CD14-positive monocyte (primary cell): Measurements from ENCODE around the gene FOSB. TPM values are rescaled to one million over a fixed set of nuclear protein-coding genes. Genes with fewer than 3 reads are reported as not detected.

ENCODE experiments used
- DNase-seq, 3 donors: peaks; one replicate each; pipeline ENCODE4 v3.0.0-alpha.2; 2011 to 2022
- H2AFZ ChIP-seq: 2 replicates; pipeline ENCODE4 v1.6.0; 2012; ENCODE audit warnings: mild to moderate bottlenecking, low read depth, low read length, inconsistent platforms; ENCODE audit not compliant: insufficient read depth, poor library complexity, severe bottlenecking
- H3K27ac ChIP-seq, 2 donors: 1 replicate in 1 of 2; 2 replicates in 1 of 2; pipeline ENCODE4 v1.5.1; 2012 to 2013; ENCODE audit warnings: low read length in 2 of 2, control low read depth in 1 of 2, inconsistent platforms in 1 of 2, low read depth in 1 of 2, mild to moderate bottlenecking in 1 of 2
- H3K27me3 ChIP-seq, 2 donors: one replicate each; pipeline versions ENCODE4 v1.6.0 to v1.6.1; 2011 to 2013; ENCODE audit warnings: low read length in 2 of 2; ENCODE audit not compliant: control insufficient read depth in 2 of 2, insufficient read depth in 2 of 2
- H3K36me3 ChIP-seq, 2 donors: replicated peaks in 1 of 2; 1 replicate in 1 of 2; 2 replicates in 1 of 2; pipeline versions ENCODE4 v1.5.1 to v1.6.1; 2012 to 2013; ENCODE audit warnings: low read length in 2 of 2, control low read depth in 1 of 2, inconsistent platforms in 1 of 2, mild to moderate bottlenecking in 1 of 2; ENCODE audit not compliant: insufficient read depth in 2 of 2, control insufficient read depth in 1 of 2
- H3K4me1 ChIP-seq, 2 donors: 1 replicate in 1 of 2; 2 replicates in 1 of 2; pipeline versions ENCODE4 v1.5.1 to v1.6.1; 2012 to 2013; ENCODE audit warnings: low read length in 2 of 2, control low read depth in 1 of 2, inconsistent platforms in 1 of 2, mild to moderate bottlenecking in 1 of 2, moderate library complexity in 1 of 2; ENCODE audit not compliant: insufficient read depth in 2 of 2, control insufficient read depth in 1 of 2
- H3K4me2 ChIP-seq: replicated peaks from 2 replicates; pipeline ENCODE3; 2012; ENCODE audit warnings: low read length, moderate library complexity, mild to moderate bottlenecking; ENCODE audit not compliant: poor library complexity, severe bottlenecking; ENCODE audit errors: extremely low read depth
- H3K4me3 ChIP-seq, 3 experiments: fragments of 200-600 bp in 1 of 3; sonication (generic) in 1 of 3; replicated peaks in 1 of 3; 1 replicate in 2 of 3; 2 replicates in 1 of 3; pipeline ENCODE4 v1.5.1; 2011 to 2013; ENCODE audit warnings: low read length in 3 of 3, mild to moderate bottlenecking in 3 of 3, control low read depth in 2 of 3, low read depth in 2 of 3, inconsistent platforms in 1 of 3, moderate library complexity in 1 of 3
- H3K79me2 ChIP-seq: 2 replicates; pipeline ENCODE4 v1.6.0; 2012; ENCODE audit warnings: mild to moderate bottlenecking, control low read depth, inconsistent platforms, low read length, moderate library complexity; ENCODE audit not compliant: insufficient read depth
- H3K9ac ChIP-seq: 2 replicates; pipeline ENCODE4 v1.6.0; 2017; ENCODE audit warnings: low read length, mild to moderate bottlenecking; ENCODE audit not compliant: insufficient read depth, poor library complexity, severe bottlenecking
- H3K9me3 ChIP-seq, 2 donors: replicated peaks in 1 of 2; 1 replicate in 1 of 2; 2 replicates in 1 of 2; pipeline versions ENCODE4 v1.5.1 to v1.6.1; 2012 to 2013; ENCODE audit warnings: low read length in 2 of 2, control low read depth in 1 of 2; ENCODE audit not compliant: control insufficient read depth in 1 of 2, insufficient read depth in 1 of 2
- H4K20me1 ChIP-seq: 2 replicates; pipeline ENCODE4 v1.6.0; 2012; ENCODE audit warnings: mild to moderate bottlenecking, low read length, control low read depth, moderate library complexity; ENCODE audit not compliant: insufficient read depth
- H3K27ac Mint-ChIP-seq, 7 donors: one replicate each; pipeline ENCODE4 v1.8.0; 2020; ENCODE audit warnings: mild to moderate bottlenecking in 7 of 7, mixed read lengths in 7 of 7, moderate library complexity in 6 of 7, inconsistent platforms in 2 of 7
- H3K27me3 Mint-ChIP-seq, 3 donors: one replicate each; pipeline ENCODE4 v1.8.0; 2021 to 2022; ENCODE audit warnings: low read depth in 3 of 3, mild to moderate bottlenecking in 3 of 3, mixed read lengths in 3 of 3, moderate library complexity in 3 of 3, inconsistent platforms in 1 of 3
- H3K36me3 Mint-ChIP-seq, 2 donors: one replicate each; pipeline ENCODE4 v1.8.0; 2020; ENCODE audit warnings: mixed read lengths in 2 of 2, inconsistent platforms in 1 of 2, mild to moderate bottlenecking in 1 of 2
- H3K4me1 Mint-ChIP-seq: one replicate; pipeline ENCODE4 v1.8.0; 2020; ENCODE audit warnings: mild to moderate bottlenecking, mixed read lengths
- H3K4me3 Mint-ChIP-seq, 2 donors: one replicate each; pipeline ENCODE4 v1.8.0; 2020; ENCODE audit warnings: mild to moderate bottlenecking in 2 of 2, mixed read lengths in 2 of 2, moderate library complexity in 1 of 2
- H3K9me3 Mint-ChIP-seq, 7 donors: one replicate each; pipeline ENCODE4 v1.8.0; 2020 to 2022; ENCODE audit warnings: mixed read lengths in 7 of 7, mild to moderate bottlenecking in 6 of 7, moderate library complexity in 6 of 7, inconsistent platforms in 2 of 7
- CTCF ChIP-seq: fragments of 200-600 bp; IDR thresholded peaks from one replicate; pipeline ENCODE4 v1.8.0; 2022; ENCODE audit warnings: antibody characterized with exemption, mild to moderate bottlenecking
- WGBS: methylation state at CpG from one replicate; pipeline ENCODE4 v1.1.5; 2013; ENCODE audit warnings: missing lambda C conversion rate; ENCODE audit not compliant: insufficient coverage; 5-methylcytosine and 5-hydroxymethylcytosine counted together
- intact Hi-C, 2 donors: fragments of 100-400 bp; cut with micrococcal nuclease; formaldehyde crosslinking; loops; one replicate each; pipeline versions ENCODE4 v1.15.0 to v1.15.1; 2023
- polyA plus RNA-seq, 3 donors: library from polyadenylated mRNA; depleted of rRNA in 1 of 3; unstranded in 2 of 3; stranded (reverse) in 1 of 3; fragments of 300-500 nt in 2 of 3; fragments of >200 nt in 1 of 3; fragmentation: Illumina TruSeq in 2 of 3; gene quantifications; 1 replicate in 2 of 3; 2 replicates in 1 of 3; pipeline ENCODE4 v1.2.3, GENCODE V29; 2012 to 2021

FOSB gene
- polyA plus RNA-seq, 3 donors: 27.3 to 840 (median 28.2) TPM

GRCh38 chr19:45448425-45448756 lies 19.4 kb upstream of the FOSB start:
- no peaks in the 10 kb centered on the region for H4K20me1 ChIP-seq
- Mint-ChIP-seq H3K27ac (peak overlapping the region in 5 of 7 donors; percentile 15 to 99 (median 82)), H3K36me3 (peaks cover 2 to 4% of the 10 kb centered on the region in 2 donors), H3K9me3 (peaks cover 0 to 6% (median 2%) of the 10 kb centered on the region in 7 donors), H3K4me1 (peaks cover 48% of the 10 kb centered on the region), H3K4me3 (no peak overlapping the region), H3K27me3 (peaks cover 14 to 28% (median 26%) of the 10 kb centered on the region in 3 donors)
- no peaks in the 10 kb centered on the region for H3K36me3 ChIP-seq
- no peak overlapping the region for H3K4me2 ChIP-seq
- DNase-seq: no peak
- H3K4me3 ChIP-seq: no peak overlapping the region
- H3K9ac ChIP-seq: no peak overlapping the region
- no peak overlapping the region for H3K27ac ChIP-seq
- intact Hi-C loops: no loop called here
- no peaks in the 10 kb centered on the region for H3K9me3 ChIP-seq
- H3K4me1 ChIP-seq: peaks cover 36 to 48% of the 10 kb centered on the region in 2 donors
- no peak for TF ChIP-seq CTCF
- peaks cover 0 to 16% of the 10 kb centered on the region in 2 donors for H3K27me3 ChIP-seq
- no peak overlapping the region for H2AFZ ChIP-seq
- 100% methylated on average over 2 of the region's 3 CpGs for WGBS
- no peaks in the 10 kb centered on the region for H3K79me2 ChIP-seq

- WGBS: 85% methylated on average over 6 of the region's 7 CpGs
- Mint-ChIP-seq H3K4me3 (peak overlapping the region in 1 of 2 donors; percentile 46), H3K4me1 (peaks cover 51% of the 10 kb centered on the region), H3K36me3 (peaks cover 2 to 4% of the 10 kb centered on the region in 2 donors), H3K9me3 (peaks cover 0 to 6% (median 2%) of the 10 kb centered on the region in 7 donors), H3K27me3 (peaks cover 14 to 28% (median 26%) of the 10 kb centered on the region in 3 donors), H3K27ac (peak overlapping the region in 4 of 7 donors; percentile 53 to 99 (median 80))
- Histone ChIP-seq H3K4me2 (no peak overlapping the region), H4K20me1 (no peaks in the 10 kb centered on the region), H2AFZ (no peak overlapping the region), H3K9me3 (no peaks in the 10 kb centered on the region), H3K4me1 (peaks cover 36 to 48% of the 10 kb centered on the region in 2 donors), H3K27ac (no peak overlapping the region), H3K79me2 (no peaks in the 10 kb centered on the region), H3K9ac (no peak overlapping the region), H3K4me3 (no peak overlapping the region), H3K27me3 (peaks cover 0 to 16% of the 10 kb centered on the region in 2 donors), H3K36me3 (no peaks in the 10 kb centered on the region)
- DNase-seq: no peak
- intact Hi-C loops: no loop called here
- TF ChIP-seq CTCF: no peak
These were observed 18.9 kb upstream of the FOSB start for GRCh38 chr19:45448887-45449299.
